GM21423 (cell line): ENCODE results near the gene SLC1A2.

Experiments used
- ATAC-seq: cut with Tn5 transposase; IDR thresholded peaks from one replicate; pipeline ENCODE4 v1.9.1; 2021; ENCODE audit warnings: mild to moderate bottlenecking, moderate library complexity; ENCODE audit not compliant: unreplicated experiment

Gene SLC1A2

DNA sequence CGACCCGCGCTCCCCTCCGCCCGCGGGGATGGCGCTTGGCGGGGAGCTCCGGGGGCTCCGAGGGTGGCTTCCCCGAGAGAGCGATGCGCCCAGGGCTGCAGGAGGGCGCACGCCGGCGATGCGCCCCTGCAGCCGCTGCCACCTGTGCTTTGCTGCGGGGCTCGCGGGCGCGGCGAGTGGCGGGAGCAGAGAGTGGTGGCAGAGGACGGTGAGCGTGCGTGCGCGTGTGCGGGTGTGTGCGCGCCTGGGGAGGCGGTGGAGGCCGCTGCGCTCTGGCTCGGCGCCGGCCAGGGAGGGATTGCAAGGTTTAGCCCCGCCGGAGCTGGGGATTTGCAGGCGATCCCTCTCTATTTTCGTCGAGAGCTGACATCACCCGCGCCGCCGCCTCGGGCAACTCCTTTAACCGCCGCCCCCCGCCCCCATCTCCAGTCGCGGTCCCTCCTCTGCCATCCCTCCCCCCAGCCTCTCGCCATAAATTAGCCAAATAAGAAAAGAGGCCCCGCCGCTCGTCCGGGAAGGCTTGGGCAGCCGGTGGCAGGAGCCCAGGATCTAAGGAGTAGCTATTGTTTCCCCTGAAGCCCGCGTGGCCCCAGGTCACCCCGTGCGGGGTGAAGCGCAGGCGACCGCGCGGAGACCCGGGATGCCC lies at the start of gene SLC1A2:
Gene SLC1A2 (minus strand): TSS at position 375 of the 646 bp plus-strand sequence. CDS start 592 bp downstream, outside the sequence.
- ATAC-seq: no peak

DNA sequence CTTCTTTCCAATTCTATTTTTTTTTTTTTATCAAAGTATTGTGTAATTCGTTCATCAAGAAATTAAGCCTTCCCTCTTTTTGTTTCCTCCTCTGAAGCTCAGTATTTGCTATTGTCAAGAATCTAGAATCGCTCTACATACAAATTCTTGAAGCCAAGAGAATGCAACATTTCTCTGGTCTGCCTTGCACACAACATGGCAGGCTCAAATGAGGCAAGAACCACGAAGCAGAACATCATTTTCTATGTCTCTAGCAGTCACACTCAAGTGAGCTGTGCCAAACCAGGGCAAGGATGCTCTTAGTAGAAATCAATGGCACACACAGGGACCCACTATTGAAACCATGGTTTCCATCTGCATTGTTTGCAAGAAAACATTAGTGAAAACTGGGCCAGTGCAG lies 46.7 kb upstream of the SLC1A2 start:
- no peak for ATAC-seq

DNA sequence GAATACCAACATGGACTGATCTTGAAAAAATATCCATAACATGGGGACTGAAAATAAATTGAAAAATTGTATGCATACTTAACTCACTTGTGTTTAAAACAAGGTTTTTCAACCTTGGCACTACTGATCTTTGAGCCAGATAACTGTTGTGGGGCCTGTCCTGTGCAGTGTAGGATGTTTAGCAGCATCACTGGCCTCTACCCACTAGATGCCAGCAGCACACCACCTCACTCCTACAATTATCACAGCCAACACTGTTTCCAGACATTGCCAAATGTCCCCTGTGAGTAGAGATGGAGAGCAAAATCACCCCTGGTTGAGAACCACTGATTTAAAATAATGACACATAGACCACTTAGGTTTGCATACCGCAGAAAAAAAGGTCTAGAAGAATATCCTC lies 45.0 kb upstream of the SLC1A2 start:
- ATAC-seq: no peak

DNA sequence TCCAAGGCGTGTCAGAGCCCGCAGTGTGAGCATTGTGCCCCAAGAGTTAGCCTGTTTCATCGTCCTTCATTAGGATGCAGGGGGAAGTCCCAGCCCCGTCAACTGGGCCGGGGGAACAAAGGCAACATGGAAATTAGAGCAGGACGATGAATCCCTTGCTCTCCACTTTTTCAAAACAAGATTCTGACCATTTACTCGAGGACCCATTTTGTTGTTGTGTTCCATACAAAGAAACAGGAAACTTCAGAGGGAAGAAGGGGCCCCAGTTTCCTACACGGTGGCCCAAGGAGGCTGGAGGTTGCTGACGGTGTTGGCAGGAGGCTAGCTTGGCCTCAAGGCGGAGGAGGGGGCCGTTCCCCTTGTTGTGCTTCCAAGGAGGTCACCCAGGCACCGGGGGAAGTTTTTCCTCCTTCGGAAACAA lies 44.0 kb upstream of the SLC1A2 start:
- no peak for ATAC-seq

- ATAC-seq: no peak
Observed at GRCh38 chr11:35461917-35462538, 42.7 kb upstream of the SLC1A2 start.

- ATAC-seq: no peak
Observed at GRCh38 chr11:35459489-35459888, 40.1 kb upstream of the SLC1A2 start.

GRCh38 chr11:35458846-35459245 lies 39.5 kb upstream of the SLC1A2 start:
- no peak for ATAC-seq

- no peak for ATAC-seq
Observed at GRCh38 chr11:35454362-35454761, 35.0 kb upstream of the SLC1A2 start.

- no peak for ATAC-seq
Observed at GRCh38 chr11:35436581-35437250, 17.4 kb upstream of the SLC1A2 start.

DNA sequence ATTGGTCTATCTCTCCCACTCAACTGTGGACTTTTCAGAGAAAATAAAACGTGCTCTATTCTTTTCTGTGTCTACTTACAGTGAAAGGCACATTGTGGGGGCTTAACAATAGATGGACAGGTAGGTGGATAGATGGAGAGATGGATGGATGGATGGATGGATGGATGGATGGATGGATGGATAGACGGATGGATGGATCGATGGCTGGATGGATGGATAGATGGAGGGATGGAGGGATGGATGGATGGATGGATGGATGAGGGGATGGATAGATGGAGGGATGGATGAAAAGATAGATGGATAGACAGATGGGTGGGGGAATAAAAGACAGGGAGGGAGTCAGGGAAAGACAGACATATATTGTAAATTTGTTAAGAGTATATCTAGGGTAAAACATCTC lies 14.2 kb upstream of the SLC1A2 start:
- ATAC-seq: no peak

DNA sequence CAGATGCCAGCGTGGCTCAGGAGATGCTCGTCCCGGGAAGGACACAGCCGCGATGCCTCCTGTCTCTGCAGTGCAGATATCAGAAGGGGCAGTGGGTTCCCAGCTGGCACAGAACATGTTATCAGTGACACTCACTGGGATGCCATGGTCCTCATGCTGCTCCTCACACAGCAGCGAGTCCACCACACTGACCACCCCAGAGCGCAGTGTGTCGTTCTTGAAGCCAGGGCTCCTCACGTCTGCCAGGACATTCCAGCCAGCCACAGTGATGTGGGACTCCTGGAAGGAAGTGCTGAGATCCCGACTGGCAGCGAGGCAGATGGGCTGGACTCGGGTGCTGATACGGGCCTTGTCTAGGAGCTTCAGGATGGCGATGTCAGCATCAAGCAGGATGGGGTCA lies 13.1 kb upstream of the SLC1A2 start:
- ATAC-seq: no peak

- no peak for ATAC-seq
Observed at GRCh38 chr11:35427071-35427470, 7.7 kb upstream of the SLC1A2 start.

- no peak for ATAC-seq
Observed at GRCh38 chr11:35426351-35426750, 7.0 kb upstream of the SLC1A2 start.

GRCh38 chr11:35425603-35426212 lies 6.3 kb upstream of the SLC1A2 start:
- no peak for ATAC-seq

- ATAC-seq: no peak
Observed at GRCh38 chr11:35424157-35424940, 5.0 kb upstream of the SLC1A2 start.

DNA sequence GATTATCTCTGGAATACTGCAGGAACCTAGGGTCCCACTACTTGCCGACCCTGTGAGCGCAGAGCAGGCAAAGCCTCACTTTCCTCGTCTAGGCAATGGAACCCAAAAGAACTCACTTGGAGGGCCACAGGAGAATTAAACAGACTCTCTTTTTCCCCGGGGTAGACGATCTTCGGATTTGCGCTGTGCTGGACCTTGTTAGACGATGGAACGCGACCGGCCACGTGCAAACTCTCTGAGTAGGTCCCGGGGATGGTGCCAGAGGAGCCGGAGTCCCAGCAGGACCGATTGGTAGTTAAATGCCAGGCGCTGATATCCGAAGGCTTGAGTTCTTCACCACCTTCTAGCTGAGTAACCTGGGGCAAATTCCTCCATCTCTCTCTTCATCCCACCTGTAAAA lies 1.0 kb upstream of the SLC1A2 start:
- no peak for ATAC-seq

- no peak for ATAC-seq
Observed at GRCh38 chr11:35419830-35420333, 524 bp upstream of the SLC1A2 start.

GRCh38 chr11:35418282-35419183 lies 825 bp downstream of the SLC1A2 start:
- ATAC-seq: no peak

GRCh38 chr11:35415487-35415886 lies 3.9 kb downstream of the SLC1A2 start:
- ATAC-seq: no peak

DNA sequence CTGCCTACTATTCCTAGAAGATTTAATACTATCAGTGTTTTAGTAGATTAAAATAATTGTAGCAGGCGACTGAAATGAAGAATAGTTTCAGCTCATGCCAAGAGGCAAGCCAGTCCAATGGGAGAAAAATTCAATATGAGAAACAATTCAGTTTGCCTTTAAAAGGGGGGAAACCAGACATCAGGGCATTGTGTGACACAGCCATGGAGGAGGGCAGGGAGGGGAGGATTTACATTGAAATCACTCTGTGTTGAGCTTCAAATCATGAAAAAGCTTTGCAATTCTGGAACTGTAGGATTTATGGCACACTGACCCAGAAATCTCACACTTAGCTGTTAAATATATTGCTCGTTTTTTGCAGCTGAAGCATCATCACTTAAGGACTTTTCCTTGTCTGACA lies 4.6 kb downstream of the SLC1A2 start:
- no peak for ATAC-seq
